Measurements from ENCODE around the gene DSCAM.
"Not testable (repeated sequence)": the region's sequence is repeated elsewhere in the genome, so short reads cannot be mapped to it uniquely, and the experiment has no call there.

The DSCAM gene

GRCh38 chr21:40324389-40324788 lies 522.6 kb downstream of the DSCAM start:
- H3K36me3 ChIP-seq (ENCODE audit: control insufficient read depth in 4 of 4, insufficient read depth in 4 of 4, low read length in 3 of 4), result no peaks in the 10 kb centered on the region
- no peak overlapping the region for H3K27ac ChIP-seq (ENCODE audit: insufficient read depth in 1 of 2, low read depth in 1 of 2, low read length in 2 of 2, poor library complexity in 1 of 2, severe bottlenecking in 2 of 2)
- H3K27me3 ChIP-seq (replicated peaks in 2 of 5; ENCODE audit: control insufficient read depth in 4 of 5, insufficient read depth in 5 of 5, low read length in 4 of 5), result no peaks in the 10 kb centered on the region
- no peaks in the 10 kb centered on the region for H3K4me1 ChIP-seq (ENCODE audit: control extremely low read depth in 1 of 4, control insufficient read depth in 4 of 4, insufficient read depth in 4 of 4, low read length in 3 of 4)
- no CpG with 5 or more reads among the region's 1 CpG for WGBS (ENCODE audit: insufficient coverage)
- POLR2A ChIA-PET, result no interaction called here
- no peak overlapping the region for H3K4me3 ChIP-seq (ENCODE audit: control insufficient read depth in 1 of 7, extremely low read depth in 1 of 7, insufficient read depth in 4 of 7, low read depth in 2 of 7, low read length in 6 of 7)
- H3K9me3 ChIP-seq (ENCODE audit: control extremely low read depth in 1 of 5, control insufficient read depth in 4 of 5, insufficient read depth in 2 of 5, low read depth in 1 of 5, low read length in 4 of 5), result no peaks in the 10 kb centered on the region
- no peak for DNase-seq
- CTCF ChIA-PET, result no interaction called here

- H3K27ac ChIP-seq (ENCODE audit: insufficient read depth in 1 of 2, low read depth in 1 of 2, low read length in 2 of 2, poor library complexity in 1 of 2, severe bottlenecking in 2 of 2); H3K27me3 ChIP-seq (replicated peaks in 2 of 5; ENCODE audit: control insufficient read depth in 4 of 5, insufficient read depth in 5 of 5, low read length in 4 of 5); H3K9me3 ChIP-seq (ENCODE audit: control extremely low read depth in 1 of 5, control insufficient read depth in 4 of 5, insufficient read depth in 2 of 5, low read depth in 1 of 5, low read length in 4 of 5); POLR2A ChIA-PET; CTCF ChIA-PET; H3K4me1 ChIP-seq (ENCODE audit: control extremely low read depth in 1 of 4, control insufficient read depth in 4 of 4, insufficient read depth in 4 of 4, low read length in 3 of 4); DNase-seq; H3K36me3 ChIP-seq (ENCODE audit: control insufficient read depth in 4 of 4, insufficient read depth in 4 of 4, low read length in 3 of 4); H3K4me3 ChIP-seq (ENCODE audit: control insufficient read depth in 1 of 7, extremely low read depth in 1 of 7, insufficient read depth in 4 of 7, low read depth in 2 of 7, low read length in 6 of 7): not testable (repeated sequence)
- WGBS (ENCODE audit: insufficient coverage), result no CpG with 5 or more reads among the region's 2 CpGs
Observed at GRCh38 chr21:40320718-40321117, 526.2 kb downstream of the DSCAM start.

- no peaks in the 10 kb centered on the region for H3K9me3 ChIP-seq (ENCODE audit: control extremely low read depth in 1 of 5, control insufficient read depth in 4 of 5, insufficient read depth in 2 of 5, low read depth in 1 of 5, low read length in 4 of 5)
- no peak for DNase-seq
- 89% methylated on average over 7 of the region's 9 CpGs for WGBS (ENCODE audit: insufficient coverage)
Observed at GRCh38 chr21:40318371-40318770, 528.6 kb downstream of the DSCAM start.

GRCh38 chr21:40316104-40316503 lies 530.9 kb downstream of the DSCAM start:
- H3K27ac ChIP-seq (ENCODE audit: insufficient read depth in 1 of 2, low read depth in 1 of 2, low read length in 2 of 2, poor library complexity in 1 of 2, severe bottlenecking in 2 of 2), result no peak overlapping the region
- POLR2A ChIA-PET, result no interaction called here
- no peaks in the 10 kb centered on the region for H3K36me3 ChIP-seq (ENCODE audit: control insufficient read depth in 4 of 4, insufficient read depth in 4 of 4, low read length in 3 of 4)
- no CpG with 5 or more reads among the region's 3 CpGs for WGBS (ENCODE audit: insufficient coverage)
- DNase-seq, result no peak
- H3K27me3 ChIP-seq (replicated peaks in 2 of 5; ENCODE audit: control insufficient read depth in 4 of 5, insufficient read depth in 5 of 5, low read length in 4 of 5), result no peaks in the 10 kb centered on the region
- CTCF ChIA-PET, result no interaction called here
- peaks cover 0 to 3% (median 0%) of the 10 kb centered on the region in 5 experiments for H3K9me3 ChIP-seq (ENCODE audit: control extremely low read depth in 1 of 5, control insufficient read depth in 4 of 5, insufficient read depth in 2 of 5, low read depth in 1 of 5, low read length in 4 of 5)
- H3K4me3 ChIP-seq (ENCODE audit: control insufficient read depth in 1 of 7, extremely low read depth in 1 of 7, insufficient read depth in 4 of 7, low read depth in 2 of 7, low read length in 6 of 7), result no peak overlapping the region
- H3K4me1 ChIP-seq (ENCODE audit: control extremely low read depth in 1 of 4, control insufficient read depth in 4 of 4, insufficient read depth in 4 of 4, low read length in 3 of 4), result no peaks in the 10 kb centered on the region

More at GRCh38 chr21:40318371-40318770, 528.6 kb downstream of the DSCAM start:
- ChIA-PET CTCF (no interaction called here), POLR2A (no interaction called here)
- Histone ChIP-seq H3K27ac (ENCODE audit: insufficient read depth in 1 of 2, low read depth in 1 of 2, low read length in 2 of 2, poor library complexity in 1 of 2, severe bottlenecking in 2 of 2) (no peak overlapping the region), H3K36me3 (ENCODE audit: control insufficient read depth in 4 of 4, insufficient read depth in 4 of 4, low read length in 3 of 4) (no peaks in the 10 kb centered on the region), H3K4me1 (ENCODE audit: control extremely low read depth in 1 of 4, control insufficient read depth in 4 of 4, insufficient read depth in 4 of 4, low read length in 3 of 4) (no peaks in the 10 kb centered on the region), H3K27me3 (replicated peaks in 2 of 5; ENCODE audit: control insufficient read depth in 4 of 5, insufficient read depth in 5 of 5, low read length in 4 of 5) (no peaks in the 10 kb centered on the region), H3K4me3 (ENCODE audit: control insufficient read depth in 1 of 7, extremely low read depth in 1 of 7, insufficient read depth in 4 of 7, low read depth in 2 of 7, low read length in 6 of 7) (no peak overlapping the region)

- Histone ChIP-seq H3K9me3 (ENCODE audit: control extremely low read depth in 1 of 5, control insufficient read depth in 4 of 5, insufficient read depth in 2 of 5, low read depth in 1 of 5, low read length in 4 of 5) (peaks cover 0 to 3% (median 0%) of the 10 kb centered on the region in 5 experiments), H3K4me1 (ENCODE audit: control extremely low read depth in 1 of 4, control insufficient read depth in 4 of 4, insufficient read depth in 4 of 4, low read length in 3 of 4) (no peaks in the 10 kb centered on the region), H3K4me3 (ENCODE audit: control insufficient read depth in 1 of 7, extremely low read depth in 1 of 7, insufficient read depth in 4 of 7, low read depth in 2 of 7, low read length in 6 of 7) (no peak overlapping the region), H3K27me3 (replicated peaks in 2 of 5; ENCODE audit: control insufficient read depth in 4 of 5, insufficient read depth in 5 of 5, low read length in 4 of 5) (no peaks in the 10 kb centered on the region), H3K27ac (ENCODE audit: insufficient read depth in 1 of 2, low read depth in 1 of 2, low read length in 2 of 2, poor library complexity in 1 of 2, severe bottlenecking in 2 of 2) (no peak overlapping the region), H3K36me3 (ENCODE audit: control insufficient read depth in 4 of 4, insufficient read depth in 4 of 4, low read length in 3 of 4) (no peaks in the 10 kb centered on the region)
- no CpG with 5 or more reads among the region's 1 CpG for WGBS (ENCODE audit: insufficient coverage)
- ChIA-PET CTCF (no interaction called here), POLR2A (no interaction called here)
- no peak for DNase-seq
Observed at GRCh38 chr21:40315626-40316025, 531.3 kb downstream of the DSCAM start.

GRCh38 chr21:40313260-40313659 lies 533.7 kb downstream of the DSCAM start:
- ChIA-PET CTCF (no interaction called here), POLR2A (no interaction called here)
- DNase-seq, result no peak
- Histone ChIP-seq H3K27ac (ENCODE audit: insufficient read depth in 1 of 2, low read depth in 1 of 2, low read length in 2 of 2, poor library complexity in 1 of 2, severe bottlenecking in 2 of 2) (no peak overlapping the region), H3K27me3 (replicated peaks in 2 of 5; ENCODE audit: control insufficient read depth in 4 of 5, insufficient read depth in 5 of 5, low read length in 4 of 5) (no peaks in the 10 kb centered on the region), H3K4me1 (ENCODE audit: control extremely low read depth in 1 of 4, control insufficient read depth in 4 of 4, insufficient read depth in 4 of 4, low read length in 3 of 4) (no peaks in the 10 kb centered on the region), H3K4me3 (ENCODE audit: control insufficient read depth in 1 of 7, extremely low read depth in 1 of 7, insufficient read depth in 4 of 7, low read depth in 2 of 7, low read length in 6 of 7) (no peak overlapping the region), H3K36me3 (ENCODE audit: control insufficient read depth in 4 of 4, insufficient read depth in 4 of 4, low read length in 3 of 4) (no peaks in the 10 kb centered on the region), H3K9me3 (ENCODE audit: control extremely low read depth in 1 of 5, control insufficient read depth in 4 of 5, insufficient read depth in 2 of 5, low read depth in 1 of 5, low read length in 4 of 5) (peaks cover 0 to 3% (median 0%) of the 10 kb centered on the region in 5 experiments)
- WGBS (ENCODE audit: insufficient coverage), result 100% methylated on average over 4 of the region's 4 CpGs

- no peaks in the 10 kb centered on the region for H3K27me3 ChIP-seq (replicated peaks in 2 of 5; ENCODE audit: control insufficient read depth in 4 of 5, insufficient read depth in 5 of 5, low read length in 4 of 5)
- H3K9me3 ChIP-seq (ENCODE audit: control extremely low read depth in 1 of 5, control insufficient read depth in 4 of 5, insufficient read depth in 2 of 5, low read depth in 1 of 5, low read length in 4 of 5), result peaks cover 0 to 10% (median 0%) of the 10 kb centered on the region in 5 experiments
- ChIA-PET POLR2A (no interaction called here), CTCF (no interaction called here)
- no peak overlapping the region for H3K27ac ChIP-seq (ENCODE audit: insufficient read depth in 1 of 2, low read depth in 1 of 2, low read length in 2 of 2, poor library complexity in 1 of 2, severe bottlenecking in 2 of 2)
- no peaks in the 10 kb centered on the region for H3K36me3 ChIP-seq (ENCODE audit: control insufficient read depth in 4 of 4, insufficient read depth in 4 of 4, low read length in 3 of 4)
- DNase-seq, result no peak
- 89% methylated on average over 2 of the region's 3 CpGs for WGBS (ENCODE audit: insufficient coverage)
- H3K4me3 ChIP-seq (ENCODE audit: control insufficient read depth in 1 of 7, extremely low read depth in 1 of 7, insufficient read depth in 4 of 7, low read depth in 2 of 7, low read length in 6 of 7), result no peak overlapping the region
- H3K4me1 ChIP-seq (ENCODE audit: control extremely low read depth in 1 of 4, control insufficient read depth in 4 of 4, insufficient read depth in 4 of 4, low read length in 3 of 4), result no peaks in the 10 kb centered on the region
Observed at GRCh38 chr21:40300300-40300699, 546.7 kb downstream of the DSCAM start.

Measured in common myeloid progenitor, CD34-positive (primary cell).